GM12801 (cell line): Measurements from ENCODE around the gene PAEP.

Experiments used
- TF ChIP-seq, protein P1 (sequence below): IDR thresholded peaks from one replicate; pipeline ENCODE4 v1.5.1; 2011; ENCODE audit warnings: control low read depth; ENCODE audit not compliant: insufficient read length; ENCODE audit errors: extremely low read depth

PAEP gene

DNA sequence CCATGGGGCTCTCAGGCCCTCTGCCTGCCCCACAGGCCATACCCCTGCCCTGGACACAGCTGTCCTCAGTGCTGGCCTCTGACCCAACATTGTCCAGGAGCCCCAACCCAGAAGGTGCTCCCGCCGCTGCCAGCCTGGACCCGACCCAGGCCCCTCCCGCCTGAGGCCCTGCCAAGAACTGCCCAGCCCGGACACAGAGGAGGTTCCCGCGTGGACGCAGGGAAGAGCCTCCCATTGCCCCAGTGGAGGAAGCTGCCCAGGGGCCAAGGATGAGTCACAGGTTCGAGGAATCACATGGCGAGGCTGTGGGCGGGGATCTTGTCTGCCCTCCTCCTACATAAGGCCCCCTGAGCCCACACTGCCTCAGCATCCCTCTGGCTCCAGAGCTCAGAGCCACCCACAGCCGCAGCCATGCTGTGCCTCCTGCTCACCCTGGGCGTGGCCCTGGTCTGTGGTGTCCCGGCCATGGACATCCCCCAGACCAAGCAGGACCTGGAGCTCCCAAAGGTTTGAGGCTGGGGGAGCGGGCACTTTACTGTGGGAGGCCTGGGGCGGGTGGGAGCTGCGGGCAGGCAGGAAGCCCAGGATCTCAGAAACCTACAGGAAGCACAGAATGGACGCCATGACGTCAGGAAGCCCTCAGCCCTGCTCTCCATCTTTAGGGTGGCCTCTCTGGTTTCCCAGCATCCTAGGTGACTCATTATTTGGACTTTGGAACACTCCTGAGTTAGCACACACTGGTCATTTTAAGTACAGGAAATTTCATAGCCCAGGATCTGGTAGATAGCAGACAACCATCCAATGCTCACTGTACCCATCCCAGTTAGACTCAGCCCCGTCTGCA is at the start of gene PAEP:
PAEP (plus strand) TSS at position 366 of the 844 bp plus-strand sequence.
- TF ChIP-seq, protein P1, sequence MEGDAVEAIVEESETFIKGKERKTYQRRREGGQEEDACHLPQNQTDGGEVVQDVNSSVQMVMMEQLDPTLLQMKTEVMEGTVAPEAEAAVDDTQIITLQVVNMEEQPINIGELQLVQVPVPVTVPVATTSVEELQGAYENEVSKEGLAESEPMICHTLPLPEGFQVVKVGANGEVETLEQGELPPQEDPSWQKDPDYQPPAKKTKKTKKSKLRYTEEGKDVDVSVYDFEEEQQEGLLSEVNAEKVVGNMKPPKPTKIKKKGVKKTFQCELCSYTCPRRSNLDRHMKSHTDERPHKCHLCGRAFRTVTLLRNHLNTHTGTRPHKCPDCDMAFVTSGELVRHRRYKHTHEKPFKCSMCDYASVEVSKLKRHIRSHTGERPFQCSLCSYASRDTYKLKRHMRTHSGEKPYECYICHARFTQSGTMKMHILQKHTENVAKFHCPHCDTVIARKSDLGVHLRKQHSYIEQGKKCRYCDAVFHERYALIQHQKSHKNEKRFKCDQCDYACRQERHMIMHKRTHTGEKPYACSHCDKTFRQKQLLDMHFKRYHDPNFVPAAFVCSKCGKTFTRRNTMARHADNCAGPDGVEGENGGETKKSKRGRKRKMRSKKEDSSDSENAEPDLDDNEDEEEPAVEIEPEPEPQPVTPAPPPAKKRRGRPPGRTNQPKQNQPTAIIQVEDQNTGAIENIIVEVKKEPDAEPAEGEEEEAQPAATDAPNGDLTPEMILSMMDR, result no peak

DNA sequence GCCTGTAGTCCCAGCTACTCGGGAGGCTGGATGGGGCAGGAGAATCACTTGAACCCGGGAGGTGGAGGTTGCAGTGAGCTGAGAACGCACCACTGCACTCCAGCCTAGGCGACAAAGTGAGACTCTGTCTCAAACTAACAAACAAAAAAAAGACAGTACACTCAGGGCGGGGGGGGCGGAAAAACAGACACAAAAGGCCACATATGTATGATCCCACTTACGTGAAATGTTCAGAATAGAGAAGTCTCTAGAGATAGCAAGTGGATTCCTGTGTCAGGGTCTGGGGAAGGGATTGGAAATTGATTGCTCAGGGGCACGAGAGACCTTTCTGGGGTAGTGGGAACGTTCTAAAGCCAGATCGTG is 49.3 kb upstream of the PAEP start:
- TF ChIP-seq, protein P1, result no peak

DNA sequence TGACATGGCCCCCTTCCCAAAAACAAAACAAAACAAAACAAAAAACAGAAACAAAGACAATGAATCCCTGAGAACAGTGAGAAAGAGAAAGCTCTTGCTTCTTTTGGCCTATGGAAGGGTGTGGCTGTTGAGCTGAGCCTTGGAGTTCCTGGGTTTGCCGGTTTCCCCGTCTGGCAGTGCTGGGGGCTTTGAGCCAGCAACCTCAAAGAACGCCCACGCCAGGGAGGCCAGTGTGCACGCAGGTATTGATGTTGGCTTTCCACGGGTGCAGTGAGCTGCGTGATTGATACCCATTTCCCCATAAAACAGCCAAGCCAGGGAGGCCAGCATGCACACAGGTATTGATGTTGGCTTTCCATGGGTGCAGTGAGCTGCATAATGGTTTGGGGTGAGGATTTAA is 48.7 kb upstream of the PAEP start:
- TF ChIP-seq, protein P1, result no peak

DNA sequence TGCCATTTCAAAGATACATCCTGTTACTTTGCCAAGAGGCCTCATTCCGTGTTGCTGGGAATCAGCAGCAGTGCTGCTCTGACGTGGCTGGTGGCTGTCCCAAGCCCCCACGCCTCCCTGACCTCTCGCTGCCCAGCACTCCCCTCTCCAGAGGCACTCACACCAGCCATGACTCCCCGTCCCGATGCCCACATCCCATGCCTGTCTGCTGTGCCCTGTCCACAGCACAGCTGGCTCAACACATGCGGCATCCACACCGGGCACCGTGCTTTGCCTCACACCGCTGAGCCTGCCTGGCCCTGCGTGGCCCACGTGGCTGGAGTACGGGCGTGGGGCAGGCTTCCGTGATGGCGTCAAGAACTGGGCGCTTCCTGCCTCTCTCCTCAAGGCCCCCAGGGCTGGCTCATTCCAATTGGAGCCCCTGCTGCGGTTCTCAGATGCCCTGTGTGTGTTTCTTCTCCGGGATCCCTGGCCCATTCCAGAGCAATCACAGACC is 48.2 kb upstream of the PAEP start:
- TF ChIP-seq, protein P1, result no peak

DNA sequence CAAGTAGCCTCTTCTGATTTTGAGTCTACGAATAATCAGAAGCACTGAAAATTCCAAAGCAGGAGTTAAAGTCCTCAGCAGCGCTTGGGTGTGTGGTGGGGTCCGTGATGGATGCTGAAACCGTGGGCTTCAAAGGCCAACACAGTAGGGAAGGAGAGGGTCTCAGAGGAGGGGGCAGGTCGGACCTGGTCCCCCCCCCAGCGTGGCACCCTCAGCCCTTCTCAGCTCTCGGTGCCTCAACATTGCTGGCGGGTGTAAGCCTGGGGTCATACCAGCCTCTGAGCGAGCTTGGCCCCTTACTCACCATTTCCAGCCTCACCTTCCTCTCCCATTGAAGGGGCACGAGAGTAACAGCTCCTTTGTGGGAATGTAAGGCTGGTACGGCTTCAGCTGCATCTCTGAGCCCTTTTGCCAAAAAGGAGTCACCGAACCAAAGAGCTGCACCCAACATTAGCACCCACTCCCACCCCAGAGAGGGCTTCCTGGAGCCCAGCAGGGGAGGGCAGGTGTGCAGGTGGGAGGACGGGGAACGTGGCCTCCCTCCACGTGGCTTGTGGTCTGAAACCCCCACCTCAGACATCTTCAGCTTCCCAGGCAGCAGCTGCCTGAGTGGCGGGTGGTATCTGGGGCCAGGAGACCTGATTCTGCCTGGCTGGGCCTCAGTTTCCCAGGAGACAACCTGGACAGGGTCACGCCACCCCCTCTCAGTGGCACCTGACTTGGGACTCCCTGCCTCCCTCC is 47.0 kb upstream of the PAEP start:
- TF ChIP-seq, protein P1, result no peak

DNA sequence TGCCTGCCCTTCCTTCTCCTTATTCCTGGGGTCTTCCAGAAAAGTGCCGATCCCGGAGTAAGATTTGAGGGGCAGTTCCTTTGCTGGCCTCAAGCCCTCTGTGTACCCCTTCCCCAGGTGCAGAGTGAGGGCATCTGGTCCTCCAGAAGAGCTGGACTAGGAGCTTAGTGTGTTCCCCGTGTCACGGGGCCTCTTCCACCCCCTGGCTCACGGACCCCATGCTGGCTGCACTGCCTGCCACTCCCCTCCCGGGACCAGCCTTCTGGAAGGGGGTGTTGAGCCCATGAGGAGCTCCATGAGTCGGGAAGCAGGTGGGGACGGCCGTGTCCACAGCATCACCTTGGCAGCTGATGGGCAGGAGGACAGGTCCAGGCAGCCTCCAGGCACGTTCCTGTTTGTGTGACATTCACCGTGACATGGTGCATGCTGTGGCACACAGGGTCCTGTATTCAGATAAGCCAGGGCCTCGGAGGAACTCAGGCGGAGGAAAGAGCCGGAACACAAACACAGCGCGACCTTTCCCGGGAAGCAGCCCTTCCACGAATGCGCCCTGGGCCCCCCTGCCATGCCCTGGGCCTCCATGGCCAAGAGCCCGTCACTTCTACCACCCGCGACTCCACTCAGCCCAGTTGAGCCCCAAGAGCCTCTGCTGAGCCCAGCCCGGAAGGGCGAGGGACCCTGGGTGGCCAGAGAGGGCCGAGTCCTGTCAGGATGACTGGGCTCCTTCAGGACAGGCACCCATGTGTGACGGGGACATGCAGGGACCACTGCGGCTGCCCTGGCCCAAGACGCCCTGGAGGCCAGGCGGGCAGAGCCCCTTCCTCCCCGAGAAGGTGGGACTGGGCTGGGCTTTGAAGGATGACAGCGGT is 46.2 kb upstream of the PAEP start:
- TF ChIP-seq, protein P1, result no peak
